Fibroblast of upper back skin (primary cell): Measurements from ENCODE around the gene LHX4.
A peak's percentile ranks its signal among the peaks of the same experiment; 100 is the strongest.

Source experiments
- DNase-seq: peaks from one replicate; pipeline ENCODE4 v3.0.0-alpha.2; 2013

The LHX4 gene

GRCh38 chr1:180247061-180247460, 17.0 kb downstream of the LHX4 start:
- DNase-seq = no peak

GRCh38 chr1:180247580-180247979, 17.5 kb downstream of the LHX4 start:
- DNase-seq = no peak

- no peak for DNase-seq
Observed at GRCh38 chr1:180248176-180248575, 18.1 kb downstream of the LHX4 start.

- no peak for DNase-seq
Observed at GRCh38 chr1:180248731-180249681, 18.9 kb downstream of the LHX4 start.

GRCh38 chr1:180249725-180250498, 19.8 kb downstream of the LHX4 start:
- no peak for DNase-seq

GRCh38 chr1:180250499-180250770, 20.4 kb downstream of the LHX4 start:
- DNase-seq = no peak

GRCh38 chr1:180250883-180251509, 20.9 kb downstream of the LHX4 start:
- no peak for DNase-seq

GRCh38 chr1:180251526-180252305, 21.7 kb downstream of the LHX4 start:
- DNase-seq = no peak

GRCh38 chr1:180252638-180253536, 22.8 kb downstream of the LHX4 start:
- DNase-seq = peak; percentile 58

- no peak for DNase-seq
Observed at GRCh38 chr1:180253585-180254495, 23.8 kb downstream of the LHX4 start.

GRCh38 chr1:180254496-180254819, 24.4 kb downstream of the LHX4 start:
- DNase-seq = no peak

GRCh38 chr1:180254854-180255253, 24.8 kb downstream of the LHX4 start:
- no peak for DNase-seq

- peak; percentile 28 for DNase-seq
Observed at GRCh38 chr1:180255536-180256340, 25.7 kb downstream of the LHX4 start.

- no peak for DNase-seq
Observed at GRCh38 chr1:180256341-180257027, 26.4 kb downstream of the LHX4 start.

- DNase-seq = no peak
Observed at GRCh38 chr1:180257028-180257386, 26.9 kb downstream of the LHX4 start.

- DNase-seq = no peak
Observed at GRCh38 chr1:180257486-180257885, 27.4 kb downstream of the LHX4 start.

GRCh38 chr1:180258290-180258689, 28.2 kb downstream of the LHX4 start:
- DNase-seq = no peak

GRCh38 chr1:180258935-180259334, 28.9 kb downstream of the LHX4 start:
- no peak for DNase-seq
